Osteocyte (in vitro differentiated cells): ENCODE results near the gene ARHGAP22. TPM values are rescaled to one million over a fixed set of nuclear protein-coding genes. Genes with fewer than 3 reads are reported as not detected.

Experiments
- DNase-seq: peaks from one replicate; pipeline ENCODE4 v3.0.0; 2021; ENCODE audit warnings: mixed read lengths; ENCODE audit not compliant: unreplicated experiment; ENCODE audit errors: extremely low spot score
- H3K27ac Mint-ChIP-seq: one replicate; pipeline ENCODE4 v1.8.0; 2021; ENCODE audit warnings: mild to moderate bottlenecking, mixed read lengths; ENCODE audit not compliant: unreplicated experiment
- H3K27me3 Mint-ChIP-seq: one replicate; pipeline ENCODE4 v1.8.0; 2021; ENCODE audit warnings: mixed read lengths; ENCODE audit not compliant: unreplicated experiment
- H3K36me3 Mint-ChIP-seq: one replicate; pipeline ENCODE4 v1.8.0; 2021; ENCODE audit warnings: mixed read lengths; ENCODE audit not compliant: unreplicated experiment
- H3K4me1 Mint-ChIP-seq: one replicate; pipeline ENCODE4 v1.8.0; 2021; ENCODE audit warnings: mixed read lengths; ENCODE audit not compliant: unreplicated experiment
- H3K4me3 Mint-ChIP-seq: one replicate; pipeline ENCODE4 v1.8.0; 2021; ENCODE audit warnings: mild to moderate bottlenecking, moderate library complexity, mixed read lengths; ENCODE audit not compliant: unreplicated experiment
- H3K9me3 Mint-ChIP-seq: one replicate; pipeline ENCODE4 v1.8.0; 2021; ENCODE audit warnings: mixed read lengths; ENCODE audit not compliant: unreplicated experiment
- total RNA-seq: library from RNA; stranded (reverse); gene quantifications from 2 replicates; pipeline ENCODE4 v1.2.1, GENCODE V29; 2021
- TF ChIP-seq, protein P1 (sequence below): fragments of 200-600 bp; sonication (generic); IDR thresholded peaks from 2 replicates; pipeline ENCODE4 v1.5.0; 2021; ENCODE audit warnings: antibody characterized with exemption, mild to moderate bottlenecking, moderate library complexity

The ARHGAP22 gene
- total RNA-seq, 1 donor from 2014 or later: 0.64 TPM

DNA sequence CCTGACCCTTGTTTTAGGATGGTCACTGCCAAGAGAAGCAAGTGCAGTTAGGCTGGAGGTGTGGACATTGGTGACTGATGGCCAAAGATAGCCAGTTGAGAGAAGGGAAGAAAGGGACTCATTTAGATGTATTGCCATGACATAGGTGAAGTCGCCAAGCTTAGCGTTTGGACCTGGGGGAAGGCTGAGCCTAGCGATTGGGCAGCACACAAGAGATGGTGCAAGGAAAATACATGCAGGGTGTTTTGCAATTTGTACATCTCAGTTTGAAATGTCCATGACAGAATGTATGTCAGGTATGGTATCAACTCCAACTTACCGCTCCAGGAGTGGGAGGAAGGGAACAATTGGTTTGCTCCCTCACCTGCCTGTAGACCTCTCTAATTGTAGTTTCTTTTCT is 164.1 kb downstream of the ARHGAP22 start:
- Mint-ChIP-seq H3K4me3 (no peak overlapping the region), H3K9me3 (no peaks in the 10 kb centered on the region), H3K27me3 (no peaks in the 10 kb centered on the region), H3K4me1 (peaks cover 20% of the 10 kb centered on the region), H3K36me3 (peaks cover 12% of the 10 kb centered on the region), H3K27ac (no peak overlapping the region)
- TF ChIP-seq, protein P1, sequence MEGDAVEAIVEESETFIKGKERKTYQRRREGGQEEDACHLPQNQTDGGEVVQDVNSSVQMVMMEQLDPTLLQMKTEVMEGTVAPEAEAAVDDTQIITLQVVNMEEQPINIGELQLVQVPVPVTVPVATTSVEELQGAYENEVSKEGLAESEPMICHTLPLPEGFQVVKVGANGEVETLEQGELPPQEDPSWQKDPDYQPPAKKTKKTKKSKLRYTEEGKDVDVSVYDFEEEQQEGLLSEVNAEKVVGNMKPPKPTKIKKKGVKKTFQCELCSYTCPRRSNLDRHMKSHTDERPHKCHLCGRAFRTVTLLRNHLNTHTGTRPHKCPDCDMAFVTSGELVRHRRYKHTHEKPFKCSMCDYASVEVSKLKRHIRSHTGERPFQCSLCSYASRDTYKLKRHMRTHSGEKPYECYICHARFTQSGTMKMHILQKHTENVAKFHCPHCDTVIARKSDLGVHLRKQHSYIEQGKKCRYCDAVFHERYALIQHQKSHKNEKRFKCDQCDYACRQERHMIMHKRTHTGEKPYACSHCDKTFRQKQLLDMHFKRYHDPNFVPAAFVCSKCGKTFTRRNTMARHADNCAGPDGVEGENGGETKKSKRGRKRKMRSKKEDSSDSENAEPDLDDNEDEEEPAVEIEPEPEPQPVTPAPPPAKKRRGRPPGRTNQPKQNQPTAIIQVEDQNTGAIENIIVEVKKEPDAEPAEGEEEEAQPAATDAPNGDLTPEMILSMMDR: no peak
- no peak for DNase-seq

DNA sequence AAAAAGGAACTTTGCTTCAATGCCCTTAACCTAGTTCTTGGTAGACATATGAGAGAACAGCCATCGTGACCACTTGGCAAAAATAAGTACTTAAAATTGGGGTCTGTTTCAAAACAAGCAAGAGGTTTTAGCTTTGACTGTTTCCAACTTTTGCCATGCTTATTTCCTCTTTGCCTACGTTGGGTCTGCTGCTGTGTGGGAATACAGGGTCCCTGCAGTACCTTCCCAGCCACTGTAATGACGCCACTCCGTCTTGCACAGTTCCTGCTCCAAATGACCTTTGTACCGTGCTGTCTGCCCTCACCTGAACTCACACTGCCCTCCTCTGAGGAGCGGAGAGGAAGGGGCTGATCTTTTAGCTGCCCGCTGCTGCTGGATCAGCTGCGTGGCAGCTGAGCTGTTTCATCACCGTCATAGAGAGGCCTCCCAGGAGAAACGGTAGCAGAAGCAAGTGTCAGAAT is 165.3 kb downstream of the ARHGAP22 start:
- no peak for DNase-seq
- Mint-ChIP-seq H3K4me1 (peaks cover 18% of the 10 kb centered on the region), H3K27ac (no peak overlapping the region), H3K36me3 (peaks cover 15% of the 10 kb centered on the region), H3K9me3 (no peaks in the 10 kb centered on the region), H3K27me3 (no peaks in the 10 kb centered on the region), H3K4me3 (no peak overlapping the region)
- TF ChIP-seq, protein P1: no peak

DNA sequence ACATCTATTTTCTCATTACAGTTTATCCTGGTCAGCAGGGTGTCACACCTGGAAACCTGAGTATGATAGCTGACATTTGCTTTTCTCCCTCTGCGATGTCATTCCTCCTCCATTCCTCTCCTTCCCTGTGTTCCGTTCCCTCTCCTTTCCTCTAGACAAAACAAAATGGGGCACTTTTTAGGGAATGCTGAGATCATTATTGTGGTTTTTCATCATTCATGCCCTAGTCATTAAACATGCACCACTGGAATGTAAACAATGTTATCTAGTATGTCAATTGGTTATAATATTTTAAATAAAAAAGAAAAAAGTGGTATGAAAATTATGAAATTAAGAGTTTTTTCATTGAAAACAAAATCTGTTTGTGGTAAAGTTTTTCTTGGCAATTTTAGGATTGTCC is 165.8 kb downstream of the ARHGAP22 start:
- no peak for DNase-seq
- peaks cover 19% of the 10 kb centered on the region for H3K36me3 Mint-ChIP-seq
- no peaks in the 10 kb centered on the region for H3K27me3 Mint-ChIP-seq
- peaks cover 12% of the 10 kb centered on the region for H3K4me1 Mint-ChIP-seq
- H3K27ac Mint-ChIP-seq: no peak overlapping the region
- TF ChIP-seq, protein P1: no peak
- no peak overlapping the region for H3K4me3 Mint-ChIP-seq
- no peaks in the 10 kb centered on the region for H3K9me3 Mint-ChIP-seq

DNA sequence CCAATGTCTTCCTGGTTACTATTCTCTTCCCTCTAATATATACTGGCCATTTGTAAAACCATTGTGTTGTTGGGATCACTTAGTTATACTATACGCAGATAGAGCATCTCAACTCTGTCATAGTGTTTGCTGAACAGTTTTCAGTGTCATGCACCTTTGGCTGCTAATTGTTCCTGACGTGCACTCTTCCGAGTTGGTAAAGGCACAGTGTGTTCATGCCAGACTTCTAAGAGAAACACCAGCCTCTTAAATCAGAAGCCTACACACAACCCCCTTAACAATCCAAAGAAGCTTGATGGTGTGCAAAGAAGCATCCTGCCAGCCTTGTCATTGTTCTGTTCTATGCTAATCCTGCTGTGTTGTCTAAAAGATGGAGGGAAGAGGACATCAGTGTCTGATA is 167.3 kb downstream of the ARHGAP22 start:
- H3K4me1 Mint-ChIP-seq: peaks cover 2% of the 10 kb centered on the region
- H3K36me3 Mint-ChIP-seq: peaks cover 27% of the 10 kb centered on the region
- no peaks in the 10 kb centered on the region for H3K27me3 Mint-ChIP-seq
- no peak for DNase-seq
- no peak overlapping the region for H3K4me3 Mint-ChIP-seq
- no peaks in the 10 kb centered on the region for H3K9me3 Mint-ChIP-seq
- TF ChIP-seq, protein P1: no peak
- H3K27ac Mint-ChIP-seq: no peak overlapping the region

DNA sequence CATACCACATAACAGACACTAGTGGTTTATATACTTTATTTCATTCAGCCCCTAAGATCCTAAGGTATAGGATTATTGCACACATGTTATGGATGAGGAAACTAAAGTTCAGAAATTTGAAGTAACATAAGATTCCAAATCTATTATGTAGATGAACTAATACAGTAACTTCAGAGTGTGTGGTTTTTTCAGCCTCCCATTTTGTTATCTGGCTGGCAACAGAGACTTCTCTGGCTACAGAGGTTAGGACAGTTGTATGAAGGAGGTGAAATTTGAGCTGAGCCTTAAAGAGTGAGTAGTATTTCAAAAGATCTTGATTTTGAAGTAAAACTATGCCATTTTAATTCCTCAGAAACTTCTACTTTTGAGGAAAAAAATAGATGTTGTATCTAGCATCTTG is 173.0 kb downstream of the ARHGAP22 start:
- Mint-ChIP-seq H3K36me3 (peaks cover 33% of the 10 kb centered on the region), H3K4me1 (no peaks in the 10 kb centered on the region), H3K27ac (no peak overlapping the region), H3K27me3 (no peaks in the 10 kb centered on the region), H3K4me3 (no peak overlapping the region), H3K9me3 (no peaks in the 10 kb centered on the region)
- TF ChIP-seq, protein P1: no peak
- DNase-seq: no peak
